Thyroid gland (tissue), 4 donors: ENCODE measurements around the gene GLG1.

Experiments
- POLR2A ChIP-seq, 2 donors: fragments of 450-650 bp; IDR thresholded peaks; one replicate each; pipeline ENCODE4 v1.6.1; 2017; ENCODE audit warnings: antibody characterized with exemption in 2 of 2, mild to moderate bottlenecking in 2 of 2, moderate library complexity in 1 of 2
- TF ChIP-seq, protein P1 (sequence below), 6 experiments: fragments of 200-600 bp in 3 of 6; fragments of 450-650 bp in 3 of 6; sonication (generic) in 3 of 6; IDR thresholded peaks; one replicate each; pipeline ENCODE4 v1.5.1; 2016 to 2019; ENCODE audit warnings: antibody characterized with exemption in 6 of 6, mild to moderate bottlenecking in 2 of 6, inconsistent platforms in 1 of 6, moderate library complexity in 1 of 6

DNA sequence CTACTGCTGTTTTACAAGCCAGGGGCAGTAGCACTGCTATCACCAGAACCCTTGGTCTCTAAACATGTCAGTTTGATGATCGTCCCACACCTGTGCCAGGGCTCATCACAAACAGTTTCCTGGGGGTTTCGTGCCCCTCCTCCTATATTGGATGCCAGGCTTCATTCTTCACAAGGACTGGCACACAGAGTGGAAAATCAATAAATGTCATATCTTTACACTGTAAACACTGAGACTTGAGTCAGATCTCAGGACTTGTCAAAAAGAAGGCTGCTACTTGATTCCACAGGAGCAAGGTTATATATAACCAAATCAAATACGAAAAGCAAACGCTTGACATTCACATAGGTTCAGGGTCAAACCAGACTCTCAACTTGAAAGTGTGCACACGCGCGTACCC, 146.4 kb downstream of the GLG1 start:
- TF ChIP-seq, protein P1, sequence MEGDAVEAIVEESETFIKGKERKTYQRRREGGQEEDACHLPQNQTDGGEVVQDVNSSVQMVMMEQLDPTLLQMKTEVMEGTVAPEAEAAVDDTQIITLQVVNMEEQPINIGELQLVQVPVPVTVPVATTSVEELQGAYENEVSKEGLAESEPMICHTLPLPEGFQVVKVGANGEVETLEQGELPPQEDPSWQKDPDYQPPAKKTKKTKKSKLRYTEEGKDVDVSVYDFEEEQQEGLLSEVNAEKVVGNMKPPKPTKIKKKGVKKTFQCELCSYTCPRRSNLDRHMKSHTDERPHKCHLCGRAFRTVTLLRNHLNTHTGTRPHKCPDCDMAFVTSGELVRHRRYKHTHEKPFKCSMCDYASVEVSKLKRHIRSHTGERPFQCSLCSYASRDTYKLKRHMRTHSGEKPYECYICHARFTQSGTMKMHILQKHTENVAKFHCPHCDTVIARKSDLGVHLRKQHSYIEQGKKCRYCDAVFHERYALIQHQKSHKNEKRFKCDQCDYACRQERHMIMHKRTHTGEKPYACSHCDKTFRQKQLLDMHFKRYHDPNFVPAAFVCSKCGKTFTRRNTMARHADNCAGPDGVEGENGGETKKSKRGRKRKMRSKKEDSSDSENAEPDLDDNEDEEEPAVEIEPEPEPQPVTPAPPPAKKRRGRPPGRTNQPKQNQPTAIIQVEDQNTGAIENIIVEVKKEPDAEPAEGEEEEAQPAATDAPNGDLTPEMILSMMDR (IDR thresholded peaks at IDR 0.05), result no peak
- TF ChIP-seq POLR2A (IDR thresholded peaks at IDR 0.05), result no peak
